IPS-18a (cell line): ENCODE results near the gene MYOD1.

ENCODE experiments used
- H3K27ac ChIP-seq: one replicate; pipeline ENCODE4 v1.5.1; 2013; ENCODE audit warnings: low read length
- H3K27me3 ChIP-seq: one replicate; pipeline ENCODE4 v1.6.1; 2013; ENCODE audit warnings: mild to moderate bottlenecking, low read length; ENCODE audit not compliant: control insufficient read depth, insufficient read depth
- H3K36me3 ChIP-seq: one replicate; pipeline ENCODE4 v1.6.1; 2013; ENCODE audit warnings: low read depth, low read length; ENCODE audit not compliant: control insufficient read depth
- H3K4me1 ChIP-seq: one replicate; pipeline ENCODE4 v1.6.1; 2013; ENCODE audit warnings: low read depth, low read length; ENCODE audit not compliant: control insufficient read depth
- H3K4me3 ChIP-seq: one replicate; pipeline ENCODE4 v1.5.1; 2013; ENCODE audit warnings: low read length
- H3K9ac ChIP-seq: one replicate; pipeline ENCODE4 v1.6.1; 2013; ENCODE audit warnings: mild to moderate bottlenecking, low read length, moderate library complexity
- H3K9me3 ChIP-seq: one replicate; pipeline ENCODE4 v1.6.1; 2013; ENCODE audit warnings: low read depth, low read length; ENCODE audit not compliant: control insufficient read depth

MYOD1 gene

GRCh38 chr11:17724020-17724908, 4.9 kb downstream of the MYOD1 start:
- Histone ChIP-seq H3K27ac (no peak overlapping the region), H3K9ac (no peak overlapping the region), H3K4me1 (peaks cover 4% of the 10 kb centered on the region), H3K36me3 (no peaks in the 10 kb centered on the region), H3K4me3 (no peak overlapping the region), H3K27me3 (peaks cover 59% of the 10 kb centered on the region), H3K9me3 (no peaks in the 10 kb centered on the region)

GRCh38 chr11:17725174-17725573, 5.8 kb downstream of the MYOD1 start:
- Histone ChIP-seq H3K9me3 (no peaks in the 10 kb centered on the region), H3K4me3 (no peak overlapping the region), H3K9ac (no peak overlapping the region), H3K27me3 (peaks cover 50% of the 10 kb centered on the region), H3K4me1 (peaks cover 4% of the 10 kb centered on the region), H3K36me3 (no peaks in the 10 kb centered on the region), H3K27ac (no peak overlapping the region)

- H3K4me1 ChIP-seq = no peaks in the 10 kb centered on the region
- H3K27ac ChIP-seq = no peak overlapping the region
- no peaks in the 10 kb centered on the region for H3K36me3 ChIP-seq
- H3K27me3 ChIP-seq = peaks cover 34% of the 10 kb centered on the region
- no peak overlapping the region for H3K4me3 ChIP-seq
- H3K9ac ChIP-seq = no peak overlapping the region
- H3K9me3 ChIP-seq = no peaks in the 10 kb centered on the region
These were observed 10.8 kb downstream of the MYOD1 start for GRCh38 chr11:17730137-17730536.

- H3K4me3 ChIP-seq = no peak overlapping the region
- peaks cover 36% of the 10 kb centered on the region for H3K27me3 ChIP-seq
- no peaks in the 10 kb centered on the region for H3K4me1 ChIP-seq
- no peak overlapping the region for H3K27ac ChIP-seq
- H3K36me3 ChIP-seq = no peaks in the 10 kb centered on the region
- H3K9ac ChIP-seq = no peak overlapping the region
- H3K9me3 ChIP-seq = no peaks in the 10 kb centered on the region
These were observed 11.5 kb downstream of the MYOD1 start for GRCh38 chr11:17730608-17731462.

GRCh38 chr11:17733261-17733660, 13.9 kb downstream of the MYOD1 start:
- H3K4me3 ChIP-seq = no peak overlapping the region
- H3K9ac ChIP-seq = no peak overlapping the region
- peaks cover 11% of the 10 kb centered on the region for H3K4me1 ChIP-seq
- no peaks in the 10 kb centered on the region for H3K9me3 ChIP-seq
- no peak overlapping the region for H3K27ac ChIP-seq
- peaks cover 60% of the 10 kb centered on the region for H3K27me3 ChIP-seq
- H3K36me3 ChIP-seq = no peaks in the 10 kb centered on the region

GRCh38 chr11:17734418-17734911, 15.1 kb downstream of the MYOD1 start, which contains the start of gene KCNC1:
Gene KCNC1, plus strand, starts transcription at chr11:17734781. Its CDS starts 1,222 bp downstream, at chr11:17736003.
- Histone ChIP-seq H3K4me1 (peaks cover 21% of the 10 kb centered on the region), H3K27ac (no peak within 1 kb of the TSS), H3K36me3 (no peaks in the 10 kb centered on the region), H3K9ac (no peak within 1 kb of the TSS), H3K4me3 (peak within 1 kb of the TSS; percentile 50), H3K9me3 (no peaks in the 10 kb centered on the region), H3K27me3 (peaks cover 72% of the 10 kb centered on the region)

- Histone ChIP-seq H3K36me3 (no peaks in the 10 kb centered on the region), H3K27ac (no peak overlapping the region), H3K4me1 (peaks cover 21% of the 10 kb centered on the region), H3K27me3 (peaks cover 74% of the 10 kb centered on the region), H3K9me3 (no peaks in the 10 kb centered on the region), H3K4me3 (peak overlapping the region; percentile 50), H3K9ac (no peak overlapping the region)
These were observed 15.8 kb downstream of the MYOD1 start for GRCh38 chr11:17734986-17735817.

GRCh38 chr11:17735818-17736578, 16.6 kb downstream of the MYOD1 start:
- H3K27ac ChIP-seq = no peak overlapping the region
- H3K4me3 ChIP-seq = peak overlapping the region; percentile 19
- no peaks in the 10 kb centered on the region for H3K36me3 ChIP-seq
- H3K4me1 ChIP-seq = peaks cover 21% of the 10 kb centered on the region
- peaks cover 74% of the 10 kb centered on the region for H3K27me3 ChIP-seq
- no peaks in the 10 kb centered on the region for H3K9me3 ChIP-seq
- H3K9ac ChIP-seq = no peak overlapping the region

- H3K4me1 ChIP-seq = peaks cover 21% of the 10 kb centered on the region
- no peak overlapping the region for H3K9ac ChIP-seq
- H3K36me3 ChIP-seq = no peaks in the 10 kb centered on the region
- H3K9me3 ChIP-seq = no peaks in the 10 kb centered on the region
- H3K27ac ChIP-seq = no peak overlapping the region
- H3K27me3 ChIP-seq = peaks cover 74% of the 10 kb centered on the region
- H3K4me3 ChIP-seq = no peak overlapping the region
These were observed 17.2 kb downstream of the MYOD1 start for GRCh38 chr11:17736579-17736893.

GRCh38 chr11:17736930-17737817, 17.8 kb downstream of the MYOD1 start:
- no peak overlapping the region for H3K27ac ChIP-seq
- H3K4me3 ChIP-seq = no peak overlapping the region
- peaks cover 70% of the 10 kb centered on the region for H3K27me3 ChIP-seq
- no peaks in the 10 kb centered on the region for H3K9me3 ChIP-seq
- H3K4me1 ChIP-seq = peaks cover 21% of the 10 kb centered on the region
- no peak overlapping the region for H3K9ac ChIP-seq
- no peaks in the 10 kb centered on the region for H3K36me3 ChIP-seq
